Measurements from ENCODE around the gene HLA-E. TPM values are rescaled to one million over a fixed set of nuclear protein-coding genes. Genes with fewer than 3 reads are reported as not detected.
"Not testable (repeated sequence)": the region's sequence is repeated elsewhere in the genome, so short reads cannot be mapped to it uniquely, and the experiment has no call there.

The HLA-E gene
- total and polyA plus RNA-seq, 2 of the 13 experiments (the other 11 are each of a cell fraction or from before 2014, with no cell fraction given): 45.2 to 90.4 TPM

DNA sequence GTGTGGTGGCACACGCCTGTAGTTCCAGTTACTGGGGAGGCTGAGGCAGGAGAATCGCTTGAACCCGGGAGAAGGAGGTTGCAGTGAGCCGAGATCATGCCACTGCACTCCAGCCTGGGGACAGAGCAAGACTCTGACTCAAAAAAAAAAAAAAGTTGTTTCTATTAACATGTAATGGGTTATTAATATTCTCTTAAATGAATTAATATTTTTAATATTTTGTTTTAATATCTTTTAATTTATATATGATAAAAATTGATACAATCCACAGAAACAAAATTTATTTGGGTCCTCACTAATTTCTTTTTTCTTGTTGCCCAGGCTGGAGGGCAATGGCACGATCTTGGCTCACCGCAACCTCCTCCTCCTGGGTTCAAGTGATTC, 620 bp upstream of the HLA-E start:
- H2AFZ ChIP-seq (ENCODE audit: low read length): not testable (repeated sequence)

More for the DNA sequence above, 620 bp upstream of the HLA-E start:
- H3K9me3 ChIP-seq (ENCODE audit: low read length); BruUV-seq (replicated peaks); H3K79me2 ChIP-seq (ENCODE audit: insufficient read depth, low read length); POLR2A ChIA-PET; DNase-seq (ENCODE audit: low spot score); H4K20me1 ChIP-seq (ENCODE audit: insufficient read depth, low read length); H3K27me3 ChIP-seq (ENCODE audit: control insufficient read depth in 1 of 2, insufficient read depth in 2 of 2, low read length in 2 of 2); ATAC-seq; FAIRE-seq: not testable (repeated sequence)
- intact Hi-C loops (cut with micrococcal nuclease; ENCODE audit: unreplicated experiment) (loop anchor here (1.0 kb wide), 2 partner anchors 40 to 53 kb away; no protein-coding TSS in a partner anchor), in situ Hi-C loops (cut with HindIII; ENCODE audit: extremely low pct_ligation_motif_present, low pct_unique_long_range_greater_than_20kb) (loop anchor here (10.0 kb wide), 1 partner anchor 236 kb away; the partner anchor contains the start of gene TUBB)
- CTCF ChIA-PET (ENCODE audit: low intra/inter-chr PET ratio, low total read pairs): interaction anchor here (1.1 kb wide), 1 partner anchor 52 kb away, joined by 3 read pairs; no protein-coding TSS in a partner anchor
- WGBS (ENCODE audit: low lambda C conversion rate): 93% methylated on average over 6 of the region's 6 CpGs
- TF ChIP-seq, protein P1, sequence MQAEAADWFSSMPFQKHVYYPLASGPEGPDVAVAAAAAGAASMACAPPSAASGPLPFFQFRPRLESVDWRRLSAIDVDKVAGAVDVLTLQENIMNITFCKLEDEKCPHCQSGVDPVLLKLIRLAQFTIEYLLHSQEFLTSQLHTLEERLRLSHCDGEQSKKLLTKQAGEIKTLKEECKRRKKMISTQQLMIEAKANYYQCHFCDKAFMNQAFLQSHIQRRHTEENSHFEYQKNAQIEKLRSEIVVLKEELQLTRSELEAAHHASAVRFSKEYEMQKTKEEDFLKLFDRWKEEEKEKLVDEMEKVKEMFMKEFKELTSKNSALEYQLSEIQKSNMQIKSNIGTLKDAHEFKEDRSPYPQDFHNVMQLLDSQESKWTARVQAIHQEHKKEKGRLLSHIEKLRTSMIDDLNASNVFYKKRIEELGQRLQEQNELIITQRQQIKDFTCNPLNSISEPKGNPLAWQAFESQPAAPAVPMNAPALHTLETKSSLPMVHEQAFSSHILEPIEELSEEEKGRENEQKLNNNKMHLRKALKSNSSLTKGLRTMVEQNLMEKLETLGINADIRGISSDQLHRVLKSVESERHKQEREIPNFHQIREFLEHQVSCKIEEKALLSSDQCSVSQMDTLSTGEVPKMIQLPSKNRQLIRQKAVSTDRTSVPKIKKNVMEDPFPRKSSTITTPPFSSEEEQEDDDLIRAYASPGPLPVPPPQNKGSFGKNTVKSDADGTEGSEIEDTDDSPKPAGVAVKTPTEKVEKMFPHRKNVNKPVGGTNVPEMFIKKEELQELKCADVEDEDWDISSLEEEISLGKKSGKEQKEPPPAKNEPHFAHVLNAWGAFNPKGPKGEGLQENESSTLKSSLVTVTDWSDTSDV (CRISPR knock-in tag; IDR thresholded peaks at IDR 0.05): 0 out of 2 replicates have a peak, but pooled peaks have one; percentile 7
- TF ChIP-seq ZNF816 (CRISPR knock-in tag; IDR thresholded peaks at IDR 0.05; ENCODE audit: borderline replicate concordance): 0 out of 2 replicates have a peak, but pooled peaks have one; percentile 36
- TF ChIP-seq ZIK1 (CRISPR knock-in tag; IDR thresholded peaks at IDR 0.05; ENCODE audit: borderline replicate concordance, low read depth): peak; percentile 14; the same call in 1 of the 2 replicates
- 0 out of 2 replicates have a peak, but pooled peaks have one; percentile 75 for TF ChIP-seq EHMT2 (IDR thresholded peaks at IDR 0.05; ENCODE audit: borderline replicate concordance, low read depth, low read length)
- peak overlapping the region in 2 of 3 experiments; percentile 80 to 97; a peak in 4 of 6 replicates for H3K4me3 ChIP-seq (replicated peaks in 1 of 3; ENCODE audit: insufficient read depth in 1 of 3, low read depth in 2 of 3, low read length in 3 of 3)
- H3K4me2 ChIP-seq (ENCODE audit: low read depth, low read length): peak overlapping the region; percentile 84
- peaks cover 25% of the 10 kb centered on the region for H3K4me1 ChIP-seq (ENCODE audit: insufficient read depth, low read length)
- H3K27ac ChIP-seq (ENCODE audit: extremely low read length, insufficient read depth, low read length): peak overlapping the region; percentile 41
- peak overlapping the region; percentile 74; the same call in 1 of the 2 replicates for H3K9ac ChIP-seq (ENCODE audit: insufficient read depth, low read depth, low read length)
- H3K36me3 ChIP-seq (replicated peaks in 1 of 2; ENCODE audit: control insufficient read depth in 1 of 2, insufficient read depth in 2 of 2, low read length in 2 of 2): peaks cover 1 to 19% of the 10 kb centered on the region in 2 experiments; a peak in 4 of 5 replicates
